ENCODE data around the gene NFIC. TPM values are rescaled to one million over a fixed set of nuclear protein-coding genes. Genes with fewer than 3 reads are reported as not detected.
"Not testable (repeated sequence)": the region's sequence is repeated elsewhere in the genome, so short reads cannot be mapped to it uniquely, and the experiment has no call there.

Gene NFIC
- total RNA-seq, 2 donors from 2014 or later: 52.4 to 57.8 TPM

- peak; percentile 40 for ATAC-seq
- peak; percentile 63 to 81 for DNase-seq
- intact Hi-C loops (cut with DNase I, micrococcal nuclease): no loop called here
These were observed 30.7 kb upstream of the NFIC start for GRCh38 chr19:3335431-3336350.

DNA sequence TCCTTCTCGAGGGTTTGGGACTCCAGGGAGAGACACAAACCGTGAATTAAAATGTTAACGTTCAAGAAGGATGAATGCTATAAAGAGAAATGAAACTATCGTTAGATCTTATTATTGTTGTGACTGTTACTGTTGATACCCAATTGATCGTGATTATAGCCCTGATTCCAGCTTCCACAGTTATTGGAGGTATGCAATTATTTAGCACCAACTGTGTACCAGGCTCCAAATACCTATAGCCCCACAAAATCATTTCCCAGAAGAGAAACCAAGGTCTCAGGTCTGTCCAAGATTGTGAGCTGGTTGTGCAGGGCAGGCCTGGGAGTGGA is 30.1 kb upstream of the NFIC start:
- no peak for ATAC-seq
- intact Hi-C loops (cut with DNase I, micrococcal nuclease): no loop called here
- no peak for DNase-seq

GRCh38 chr19:3336680-3337523 is 29.5 kb upstream of the NFIC start:
- ATAC-seq (peak; percentile 84), DNase-seq (peak; percentile 84 to 97)
- intact Hi-C loops (cut with DNase I, micrococcal nuclease): no loop called here

DNA sequence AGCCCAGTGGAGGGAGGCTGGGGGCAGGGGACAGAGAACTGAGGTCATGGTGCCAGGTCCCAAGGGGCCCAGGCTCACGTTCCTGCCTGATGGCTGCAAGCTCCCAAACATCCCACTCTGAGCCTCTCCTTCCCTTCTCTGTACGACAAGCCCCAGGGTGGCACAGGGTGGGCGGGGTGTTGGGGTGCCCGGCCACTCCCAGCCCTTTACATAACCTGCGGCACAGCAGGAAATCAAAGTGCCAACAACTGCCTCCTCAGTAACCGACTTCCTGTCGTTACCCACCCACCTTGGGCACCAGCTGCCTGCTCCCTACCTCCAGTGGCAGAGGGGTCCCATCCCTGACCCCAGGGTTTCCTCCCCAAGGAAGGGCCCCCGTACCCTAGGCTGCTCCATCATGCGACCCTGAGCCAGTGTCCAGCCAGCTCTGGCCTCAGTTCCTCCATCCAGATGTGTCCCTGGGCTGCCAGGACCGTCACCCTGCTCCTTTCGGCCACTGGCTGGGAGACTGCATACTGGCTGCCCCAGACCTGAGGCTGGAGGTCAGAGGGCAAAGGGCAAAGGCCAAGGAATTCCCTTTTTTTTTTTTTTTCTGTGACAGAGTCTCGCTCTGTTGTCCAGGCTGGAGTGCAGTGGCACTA is 27.7 kb upstream of the NFIC start:
- peak; percentile 83 to 91 for DNase-seq
- peak; percentile 73 for ATAC-seq
- intact Hi-C loops (cut with DNase I, micrococcal nuclease): no loop called here

DNA sequence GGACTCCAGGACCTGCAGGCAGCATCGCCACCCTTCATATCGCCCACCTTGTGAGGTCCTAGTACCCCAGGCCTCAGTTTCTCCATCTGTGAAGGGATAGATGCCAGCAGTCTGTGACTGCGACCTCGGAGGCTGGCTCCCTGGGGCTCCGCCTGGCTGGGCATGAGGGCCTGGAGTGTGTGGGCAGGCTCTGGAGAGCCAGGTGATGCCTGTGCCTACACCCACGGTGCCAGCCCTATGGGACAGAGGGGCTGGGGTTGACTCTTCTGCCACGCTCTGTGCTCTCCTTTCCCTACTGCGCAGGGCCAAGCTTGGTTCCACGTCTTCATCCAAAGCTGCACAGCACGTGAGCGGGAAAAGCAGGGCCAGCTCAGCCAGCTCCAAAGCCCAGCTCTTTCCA is 26.0 kb upstream of the NFIC start:
- intact Hi-C loops (cut with DNase I, micrococcal nuclease): no loop called here
- DNase-seq: no peak
- ATAC-seq: no peak

GRCh38 chr19:3342246-3342645 is 24.1 kb upstream of the NFIC start:
- intact Hi-C loops (cut with DNase I, micrococcal nuclease): no loop called here
- DNase-seq: no peak
- no peak for ATAC-seq

GRCh38 chr19:3342962-3343361 is 23.4 kb upstream of the NFIC start:
- ATAC-seq; DNase-seq; intact Hi-C loops (cut with DNase I, micrococcal nuclease): not testable (repeated sequence)

- intact Hi-C loops (cut with DNase I, micrococcal nuclease): no loop called here
- ATAC-seq: peak; percentile 81
These were observed 22.5 kb upstream of the NFIC start for GRCh38 chr19:3343619-3344502.

GRCh38 chr19:3344608-3345598 is 21.5 kb upstream of the NFIC start:
- no peak for ATAC-seq
- intact Hi-C loops (cut with DNase I, micrococcal nuclease): no loop called here
- no peak for DNase-seq

More at GRCh38 chr19:3343619-3344502, 22.5 kb upstream of the NFIC start:
- DNase-seq: peak; percentile 72 to 84

DNA sequence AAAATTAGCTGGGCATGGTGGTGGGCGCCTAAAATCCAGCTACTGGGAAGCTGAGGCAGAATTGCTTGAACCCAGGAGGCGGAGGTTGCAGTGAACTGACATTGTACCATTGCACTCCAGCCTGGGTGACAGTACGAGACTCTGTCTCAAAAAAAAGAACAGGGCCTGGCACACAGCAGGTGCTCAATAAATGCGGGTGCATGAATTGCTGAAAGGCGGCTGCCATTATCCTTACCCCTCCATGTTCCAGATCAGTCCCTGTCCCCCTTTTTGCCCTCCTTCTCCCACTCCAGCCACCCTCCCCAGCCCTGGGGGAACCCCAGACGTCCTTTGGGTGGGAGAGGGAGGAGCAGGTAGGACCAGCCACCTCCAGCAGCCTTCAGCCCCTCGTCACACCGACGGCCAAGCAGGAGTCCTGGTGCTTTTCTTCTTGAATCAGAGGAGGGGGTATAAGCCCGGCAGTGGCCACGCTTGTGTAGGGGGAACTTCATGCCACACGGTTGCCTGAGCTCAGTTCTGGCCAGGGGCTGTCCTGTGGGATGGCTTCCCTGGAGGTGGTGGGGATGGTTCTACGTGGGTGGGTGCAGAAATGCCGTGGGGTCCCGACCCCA is 20.4 kb upstream of the NFIC start:
- no peak for DNase-seq
- ATAC-seq: no peak
- intact Hi-C loops (cut with DNase I, micrococcal nuclease): no loop called here

DNA sequence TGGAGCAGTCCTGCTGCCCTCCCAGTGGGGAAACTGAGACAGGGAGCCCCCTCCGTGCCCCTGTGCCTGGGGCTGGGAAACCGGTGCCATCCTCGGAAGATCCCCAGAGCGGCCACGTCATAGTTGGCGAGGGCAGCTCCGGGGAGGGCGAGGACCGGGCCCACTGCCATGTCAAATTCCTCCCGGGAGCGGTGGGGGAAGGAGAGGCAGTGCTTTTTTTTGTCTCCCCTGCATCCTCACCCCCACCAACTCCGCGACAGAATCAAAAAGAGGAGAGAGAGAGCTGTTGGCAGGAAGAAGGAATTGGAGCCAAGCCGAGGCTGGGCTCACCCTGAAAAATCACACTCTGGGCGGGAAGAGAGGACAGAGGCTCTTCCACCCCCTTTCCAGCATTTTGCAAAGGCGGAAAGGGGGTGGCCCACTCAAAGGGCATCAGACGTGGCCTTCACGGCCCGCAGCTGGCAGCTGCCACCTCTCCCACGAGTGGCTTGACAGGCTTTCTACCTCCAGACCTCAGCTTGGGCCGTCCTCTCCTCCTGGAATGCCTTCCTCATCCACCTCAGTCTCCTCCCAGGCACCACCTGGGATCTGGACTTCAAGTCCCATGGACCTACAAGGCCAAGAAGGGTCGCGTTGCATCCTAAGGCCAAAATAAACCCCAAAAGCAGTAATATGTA is 19.6 kb upstream of the NFIC start:
- intact Hi-C loops (cut with DNase I, micrococcal nuclease): no loop called here
- DNase-seq (peak; percentile 59 to 78), ATAC-seq (peak; percentile 32)

DNA sequence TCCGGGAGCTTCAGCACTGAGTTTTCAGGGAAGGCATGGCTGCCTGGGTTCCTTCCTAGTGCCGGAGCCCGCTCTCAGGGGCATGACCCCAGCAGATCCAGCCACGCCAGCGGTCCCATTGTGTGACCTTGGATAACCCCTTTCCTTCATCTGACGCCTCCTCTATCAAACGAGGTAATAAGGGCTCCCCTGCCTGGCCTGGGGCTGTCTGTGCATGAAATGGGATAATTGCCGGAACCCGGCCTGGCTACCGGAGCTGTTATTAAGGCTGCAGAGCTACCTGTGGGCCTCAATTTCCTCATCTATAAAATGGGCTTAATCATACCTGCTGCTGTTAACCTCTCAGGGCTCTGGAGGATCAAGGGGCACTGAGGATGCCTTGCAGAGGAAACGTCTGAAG is 18.3 kb upstream of the NFIC start:
- ATAC-seq: no peak
- DNase-seq: no peak
- intact Hi-C loops (cut with DNase I, micrococcal nuclease): no loop called here

GRCh38 chr19:3348469-3348868 is 17.9 kb upstream of the NFIC start:
- ATAC-seq; intact Hi-C loops (cut with DNase I, micrococcal nuclease); DNase-seq: not testable (repeated sequence)

GRCh38 chr19:3350014-3350663 is 16.2 kb upstream of the NFIC start:
- ATAC-seq: peak; percentile 84
- intact Hi-C loops (cut with DNase I, micrococcal nuclease): no loop called here
- DNase-seq: peak; percentile 47 to 77

DNA sequence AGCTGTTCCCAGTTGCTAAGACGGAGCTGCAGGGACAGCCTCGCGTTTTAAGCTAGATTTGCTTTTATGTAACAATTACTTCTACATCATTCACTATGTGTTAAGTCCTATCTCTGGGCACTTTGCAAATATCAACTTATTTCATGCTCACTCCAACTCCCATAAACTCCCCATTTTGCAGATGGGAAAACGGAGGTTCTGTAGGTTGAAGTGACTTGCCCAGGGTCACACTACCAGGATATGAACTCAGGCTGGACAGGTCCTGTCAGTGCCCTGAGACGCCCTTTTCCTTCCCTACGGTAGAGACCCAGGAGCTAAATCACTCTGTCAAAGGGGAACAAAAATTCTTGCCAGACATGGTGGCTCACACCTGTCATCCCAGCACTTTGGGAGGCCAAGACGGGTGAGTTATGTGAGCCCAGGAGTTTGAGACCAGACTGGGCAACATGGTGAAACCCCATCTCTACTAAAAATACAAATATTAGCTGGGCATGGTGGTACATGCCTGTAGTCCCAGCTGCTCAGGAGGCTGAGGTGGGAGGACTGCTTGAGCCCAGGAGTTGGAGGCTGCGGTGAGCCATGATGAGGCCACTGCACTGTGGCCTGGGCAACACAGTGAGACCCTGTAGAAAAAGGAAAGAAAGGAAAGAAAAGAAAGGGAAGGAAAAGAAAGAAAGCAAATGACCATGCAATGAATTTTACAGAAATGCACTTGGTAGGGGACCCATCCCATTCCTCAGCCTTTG is 14.5 kb upstream of the NFIC start:
- DNase-seq (no peak), ATAC-seq (no peak)
- intact Hi-C loops (cut with DNase I, micrococcal nuclease): no loop called here
